ENCODE measurements around the gene PDE2A. TPM values are rescaled to one million over a fixed set of nuclear protein-coding genes. Genes with fewer than 3 reads are reported as not detected.

Gene PDE2A
- total and polyA plus RNA-seq, 2 donors (not counting 3 experiments of a cell fraction or from before 2014, with no cell fraction given): 14.8 to 16.8 TPM

- Histone ChIP-seq H2AFZ (ENCODE audit: low read depth, low read length) (no peak overlapping the region), H4K20me1 (replicated peaks; ENCODE audit: control insufficient read depth, extremely low read depth, insufficient read depth, low read length) (no peaks in the 10 kb centered on the region), H3K79me2 (ENCODE audit: control insufficient read depth, insufficient read depth, low read length) (no peaks in the 10 kb centered on the region), H3K27me3 (ENCODE audit: control insufficient read depth in 2 of 2, insufficient read depth in 2 of 2, low read length in 2 of 2) (no peaks in the 10 kb centered on the region), H3K9me3 (replicated peaks; ENCODE audit: control insufficient read depth, insufficient read depth, low read length) (no peaks in the 10 kb centered on the region), H3K36me3 (ENCODE audit: control insufficient read depth in 2 of 2, extremely low read depth in 1 of 2, insufficient read depth in 2 of 2, low read length in 2 of 2) (no peaks in the 10 kb centered on the region), H3K4me2 (ENCODE audit: insufficient read depth, low read length) (no peak overlapping the region), H3K27ac (ENCODE audit: insufficient read depth, low read depth, low read length) (no peak overlapping the region), H3K9me1 (replicated peaks; ENCODE audit: control insufficient read depth, extremely low read depth, insufficient read depth, low read length) (no peaks in the 10 kb centered on the region), H3K4me1 (ENCODE audit: control insufficient read depth, extremely low read depth, insufficient read depth, low read length) (peaks cover 48% of the 10 kb centered on the region), H3K4me3 (replicated peaks in 1 of 3; ENCODE audit: insufficient read depth in 1 of 3, low read depth in 1 of 3, low read length in 3 of 3) (no peak overlapping the region), H3K9ac (replicated peaks; ENCODE audit: extremely low read depth, insufficient read depth, low read length) (no peak overlapping the region)
- dilution Hi-C loops (cut with MboI; ENCODE audit: extremely low pct_ligation_motif_present, low sequenced_read_pairs): no loop called here
- FAIRE-seq (no peak), DNase-seq (ENCODE audit: low read depth, low spot score) (no peak)
- ChIA-PET CTCF (interaction anchor here (0.8 to 6.6 kb wide), 9 partner anchors 9 to 164 kb away, joined by 3 to 61 read pairs (median 5); no protein-coding TSS in a partner anchor), POLR2A (no interaction called here)
- no TSS peak for BruUV-seq (replicated peaks)
- TF ChIP-seq EZH2 (IDR thresholded peaks at IDR 0.05; ENCODE audit: borderline replicate concordance, low read depth, low read length, severe bottlenecking) (no peak), FOS (IDR thresholded peaks at IDR 0.05; ENCODE audit: borderline replicate concordance, insufficient read depth, low read length) (no peak), JUN (IDR thresholded peaks at IDR 0.05; ENCODE audit: borderline replicate concordance, insufficient read depth, insufficient read length, low read depth) (no peak), CTCF (IDR thresholded peaks at IDR 0.05; ENCODE audit: extremely low read depth in 1 of 2, insufficient read depth in 1 of 2, low read depth in 1 of 2, low read length in 2 of 2) (no peak), POLR2AphosphoS5 (IDR thresholded peaks at IDR 0.05; ENCODE audit: insufficient read depth, low read depth, low read length) (no peak), MYC (IDR thresholded peaks at IDR 0.05; ENCODE audit: low read depth, low read length) (no peak), GATA2 (IDR thresholded peaks at IDR 0.05; ENCODE audit: insufficient read depth, insufficient read length, low read depth, low read length) (no peak), POLR2A (IDR thresholded peaks at IDR 0.05; ENCODE audit: low read depth, low read length) (no peak)
- TF ChIP-seq, protein P1, sequence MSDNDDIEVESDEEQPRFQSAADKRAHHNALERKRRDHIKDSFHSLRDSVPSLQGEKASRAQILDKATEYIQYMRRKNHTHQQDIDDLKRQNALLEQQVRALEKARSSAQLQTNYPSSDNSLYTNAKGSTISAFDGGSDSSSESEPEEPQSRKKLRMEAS (IDR thresholded peaks at IDR 0.05; ENCODE audit: insufficient read depth, insufficient read length): no peak
- intact Hi-C loops (cut with micrococcal nuclease): no loop called here
Measured at GRCh38 chr11:72635309-72635915, 38.8 kb downstream of the PDE2A start.

Measured in endothelial cell of umbilical vein (primary cell).